Esophagus muscularis mucosa (tissue), 4 donors: Measurements from ENCODE around the gene CCDC78. TPM values are rescaled to one million over a fixed set of nuclear protein-coding genes. Genes with fewer than 3 reads are reported as not detected.

Experiments used
- DNase-seq: peaks from one replicate; pipeline ENCODE4 v3.0.0-alpha.2; 2017; ENCODE audit errors: extremely low spot score
- H3K27ac ChIP-seq, 4 donors: fragments of 200-600 bp; sonication (generic); replicated peaks in 1 of 4; 1 replicate in 3 of 4; 2 replicates in 1 of 4; pipeline ENCODE4 v1.5.1; 2016 to 2019; ENCODE audit warnings: mild to moderate bottlenecking in 1 of 4
- H3K27me3 ChIP-seq, 4 donors: fragments of 200-600 bp; sonication (generic); one replicate each; pipeline versions ENCODE4 v1.5.1 to v1.6.0; 2016 to 2019
- H3K36me3 ChIP-seq, 4 donors: fragments of 200-600 bp; sonication (generic); one replicate each; pipeline ENCODE4 v1.5.1; 2016 to 2019
- H3K4me1 ChIP-seq, 4 donors: fragments of 200-600 bp; sonication (generic); one replicate each; pipeline ENCODE4 v1.5.1; 2016 to 2019
- H3K4me3 ChIP-seq, 4 donors: fragments of 200-600 bp; sonication (generic); 1 replicate in 2 of 4; 2 replicates in 2 of 4; pipeline ENCODE4 v1.5.1; 2016 to 2019; ENCODE audit warnings: mild to moderate bottlenecking in 4 of 4, moderate library complexity in 1 of 4
- H3K9me3 ChIP-seq, 4 donors: fragments of 200-600 bp; sonication (generic); 1 replicate in 3 of 4; 2 replicates in 1 of 4; pipeline ENCODE4 v1.5.1; 2016 to 2019
- EP300 ChIP-seq: sonication (generic); formaldehyde crosslinking; IDR thresholded peaks from one replicate; pipeline ENCODE4 v1.6.1; 2017; ENCODE audit warnings: antibody characterized with exemption
- POLR2A ChIP-seq: fragments of 450-650 bp; IDR thresholded peaks from one replicate; pipeline ENCODE4 v1.6.1; 2017; ENCODE audit warnings: antibody characterized with exemption, moderate library complexity, mild to moderate bottlenecking, low read depth
- POLR2AphosphoS5 ChIP-seq, 2 donors: sonication (generic); formaldehyde crosslinking; IDR thresholded peaks; one replicate each; pipeline ENCODE4 v1.6.1; 2017; ENCODE audit warnings: antibody characterized with exemption in 2 of 2
- WGBS: methylation state at CpG from one replicate; pipeline ENCODE4 v1.1.5; 2018; 5-methylcytosine and 5-hydroxymethylcytosine counted together
- intact Hi-C: fragments of 100-400 bp; cut with DNase I; formaldehyde crosslinking; loops from one replicate; pipeline ENCODE4 v1.15.1; 2023
- total RNA-seq, 4 donors: library from RNA; depleted of rRNA; stranded (reverse); fragments of >200 nt; gene quantifications; one replicate each; pipeline versions ENCODE4 v1.1.0 to v1.2.1, GENCODE V29; 2016
- TF ChIP-seq, protein P1 (sequence below), 3 experiments: fragments of 200-600 bp in 2 of 3; fragments of 450-650 bp in 1 of 3; sonication (generic) in 2 of 3; IDR thresholded peaks; one replicate each; pipeline ENCODE4 v1.5.1; 2017 to 2019; ENCODE audit warnings: antibody characterized with exemption in 3 of 3, mild to moderate bottlenecking in 2 of 3, moderate library complexity in 1 of 3

CCDC78 gene
- total RNA-seq, 4 donors from 2014 or later: 0.33 to 2.5 (median 0.61) TPM

DNA sequence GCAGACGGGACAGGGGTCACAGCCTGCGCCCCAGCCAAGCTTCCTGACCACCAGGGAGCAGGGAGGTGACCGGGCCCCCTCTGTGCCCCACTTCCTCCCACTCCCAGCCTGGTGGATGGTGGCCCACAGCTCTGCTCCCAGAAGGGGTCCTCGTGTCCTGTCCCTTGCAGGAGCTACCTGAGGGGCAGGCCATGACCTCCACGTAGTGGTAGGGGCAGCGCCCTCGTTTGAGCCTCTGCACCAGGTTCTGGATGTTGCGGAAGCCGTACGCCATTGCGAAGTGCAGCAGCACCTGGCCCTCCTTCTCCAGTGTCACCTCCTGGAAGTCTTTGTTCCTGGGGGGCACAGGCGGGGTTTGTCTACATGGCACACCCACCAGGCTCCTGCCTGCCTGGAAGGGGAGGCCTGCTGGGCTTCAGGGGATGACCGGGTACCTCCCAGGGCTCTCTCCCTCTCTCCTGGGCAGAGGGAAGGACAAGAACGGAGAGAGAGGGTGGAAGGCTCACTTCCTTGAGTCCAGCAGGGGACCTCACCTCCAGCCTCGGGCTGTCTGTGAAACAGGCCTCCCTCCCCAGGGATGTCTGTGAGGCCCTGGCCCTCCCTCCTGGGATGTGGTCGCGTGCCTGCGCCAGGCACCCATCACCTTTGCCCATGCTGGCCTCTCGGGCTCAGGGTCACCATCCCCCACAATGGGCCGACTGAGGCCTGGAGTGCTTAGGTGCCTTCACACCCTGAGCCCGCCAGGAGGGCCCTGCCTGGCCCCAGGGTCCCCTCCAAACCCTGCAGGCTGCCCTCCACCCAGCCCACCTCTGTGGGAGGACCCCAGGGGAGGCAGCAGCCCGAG lies 4.6 kb upstream of the CCDC78 start:
- no peak overlapping the region for H3K27ac ChIP-seq
- peaks cover 26 to 35% (median 32%) of the 10 kb centered on the region in 4 donors for H3K4me1 ChIP-seq
- H3K36me3 ChIP-seq: peaks cover 29 to 62% (median 58%) of the 10 kb centered on the region in 4 donors
- no peak for DNase-seq
- no peak for TF ChIP-seq EP300
- TF ChIP-seq, protein P1, sequence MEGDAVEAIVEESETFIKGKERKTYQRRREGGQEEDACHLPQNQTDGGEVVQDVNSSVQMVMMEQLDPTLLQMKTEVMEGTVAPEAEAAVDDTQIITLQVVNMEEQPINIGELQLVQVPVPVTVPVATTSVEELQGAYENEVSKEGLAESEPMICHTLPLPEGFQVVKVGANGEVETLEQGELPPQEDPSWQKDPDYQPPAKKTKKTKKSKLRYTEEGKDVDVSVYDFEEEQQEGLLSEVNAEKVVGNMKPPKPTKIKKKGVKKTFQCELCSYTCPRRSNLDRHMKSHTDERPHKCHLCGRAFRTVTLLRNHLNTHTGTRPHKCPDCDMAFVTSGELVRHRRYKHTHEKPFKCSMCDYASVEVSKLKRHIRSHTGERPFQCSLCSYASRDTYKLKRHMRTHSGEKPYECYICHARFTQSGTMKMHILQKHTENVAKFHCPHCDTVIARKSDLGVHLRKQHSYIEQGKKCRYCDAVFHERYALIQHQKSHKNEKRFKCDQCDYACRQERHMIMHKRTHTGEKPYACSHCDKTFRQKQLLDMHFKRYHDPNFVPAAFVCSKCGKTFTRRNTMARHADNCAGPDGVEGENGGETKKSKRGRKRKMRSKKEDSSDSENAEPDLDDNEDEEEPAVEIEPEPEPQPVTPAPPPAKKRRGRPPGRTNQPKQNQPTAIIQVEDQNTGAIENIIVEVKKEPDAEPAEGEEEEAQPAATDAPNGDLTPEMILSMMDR (IDR thresholded peaks at IDR 0.05): no peak
- no peak for TF ChIP-seq POLR2A
- TF ChIP-seq POLR2AphosphoS5 (IDR thresholded peaks at IDR 0.05): no peak
- no peaks in the 10 kb centered on the region for H3K9me3 ChIP-seq
- 79% methylated on average over 17 of the region's 22 CpGs for WGBS
- H3K4me3 ChIP-seq: no peak overlapping the region
- H3K27me3 ChIP-seq: peaks cover 0 to 35% (median 21%) of the 10 kb centered on the region in 4 donors
- intact Hi-C loops: no loop called here

DNA sequence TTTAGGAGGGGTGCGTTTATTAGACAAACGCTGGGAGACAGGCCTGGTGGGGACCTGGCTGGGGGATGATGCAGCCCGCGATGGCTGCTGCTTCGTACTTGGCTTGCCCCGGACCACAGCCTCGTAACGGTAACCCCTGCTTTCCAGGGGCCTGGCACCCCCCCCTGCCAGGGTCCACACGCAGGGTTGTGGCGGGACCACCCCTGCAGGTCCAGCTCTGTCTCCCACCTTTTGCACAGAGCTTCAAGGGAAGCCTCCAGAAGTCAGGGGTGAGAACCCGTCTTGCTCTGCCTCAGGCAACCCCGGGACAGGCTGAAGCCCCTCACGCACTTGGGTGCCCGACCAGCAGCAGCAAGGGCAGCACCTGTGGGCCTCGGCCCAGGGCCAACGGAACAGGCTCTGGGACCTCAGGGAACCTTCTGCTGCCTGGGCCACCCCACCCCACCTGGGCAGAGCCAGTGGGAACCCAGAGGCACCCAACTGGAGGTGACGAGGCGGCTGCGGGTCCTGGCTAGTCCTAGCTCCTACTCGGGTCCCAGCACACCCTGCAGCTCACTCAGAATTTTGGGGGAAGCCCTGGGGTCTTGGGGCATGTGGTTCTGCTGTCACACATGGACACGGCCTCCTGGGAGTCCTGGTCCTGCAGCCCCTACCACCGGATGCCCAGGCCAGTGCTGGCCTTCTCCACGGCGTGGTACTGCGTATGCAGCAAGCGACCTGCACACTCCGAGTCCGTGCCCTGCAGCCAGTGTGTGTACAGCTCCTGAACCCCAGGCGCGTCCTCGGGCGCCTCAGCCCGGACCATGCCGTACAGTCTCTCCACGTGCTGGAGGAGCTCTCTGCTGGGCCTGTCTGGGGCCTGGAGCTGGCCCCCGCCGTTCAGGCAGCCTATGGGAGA lies 3.8 kb upstream of the CCDC78 start:
- intact Hi-C loops: no loop called here
- Histone ChIP-seq H3K27me3 (peaks cover 0 to 43% (median 24%) of the 10 kb centered on the region in 4 donors), H3K27ac (no peak overlapping the region), H3K36me3 (peaks cover 24 to 54% (median 49%) of the 10 kb centered on the region in 4 donors), H3K4me1 (peaks cover 26 to 35% (median 32%) of the 10 kb centered on the region in 4 donors), H3K4me3 (no peak overlapping the region), H3K9me3 (no peaks in the 10 kb centered on the region)
- WGBS: 80% methylated on average over 15 of the region's 37 CpGs
- TF ChIP-seq POLR2A (no peak), POLR2AphosphoS5 (IDR thresholded peaks at IDR 0.05) (no peak), EP300 (no peak)
- TF ChIP-seq, protein P1 (IDR thresholded peaks at IDR 0.05): no peak
- DNase-seq: no peak

DNA sequence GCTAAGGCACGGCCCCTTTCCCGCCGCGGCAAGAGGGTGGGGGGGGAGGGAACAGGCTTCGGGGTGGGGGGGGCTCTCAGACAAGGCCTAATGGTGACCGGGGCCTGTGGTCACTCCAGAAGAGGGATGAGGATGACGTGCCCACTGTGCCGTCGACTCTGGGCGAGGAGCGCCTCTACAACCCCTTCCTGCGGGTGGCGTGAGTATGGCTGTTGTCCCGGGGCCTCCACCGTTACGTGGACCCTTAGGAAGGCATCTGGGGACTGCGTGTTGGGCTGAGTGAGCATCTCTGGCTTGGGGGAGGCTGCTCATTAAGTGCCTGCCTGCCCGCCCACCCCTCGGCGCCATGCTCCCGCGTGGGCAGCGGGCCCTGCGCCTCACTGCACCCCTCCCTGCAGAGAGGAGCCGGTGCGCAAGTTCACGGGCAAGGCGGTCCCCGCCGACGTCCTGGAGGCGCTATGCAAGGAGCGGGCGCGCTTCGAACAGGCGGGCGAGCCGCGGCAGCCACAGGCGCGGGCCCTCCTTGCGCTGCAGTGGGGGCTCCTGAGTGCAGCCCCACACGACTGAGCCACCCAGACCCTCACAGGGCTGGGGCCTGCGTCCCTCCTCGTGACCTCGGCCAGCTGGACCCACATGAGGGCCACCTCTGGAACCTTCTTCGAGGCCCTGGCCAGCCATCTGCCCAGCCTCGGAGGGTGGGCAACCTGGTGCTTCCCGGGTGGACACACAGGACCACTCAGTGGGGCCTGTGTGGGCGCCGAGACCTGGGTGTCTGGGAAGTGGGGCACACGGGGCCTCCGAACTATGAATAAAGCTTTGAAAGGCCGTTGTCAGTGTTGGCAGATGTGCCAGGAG lies 2.9 kb upstream of the CCDC78 start:
- intact Hi-C loops: no loop called here
- Histone ChIP-seq H3K27ac (no peak overlapping the region), H3K4me3 (peak overlapping the region; percentile 56 to 66 (median 58)), H3K9me3 (no peaks in the 10 kb centered on the region), H3K4me1 (peaks cover 26 to 35% (median 32%) of the 10 kb centered on the region in 4 donors), H3K27me3 (peaks cover 0 to 52% (median 24%) of the 10 kb centered on the region in 4 donors), H3K36me3 (peaks cover 16 to 45% (median 41%) of the 10 kb centered on the region in 4 donors)
- no peak for DNase-seq
- TF ChIP-seq, protein P1 (IDR thresholded peaks at IDR 0.05): no peak
- TF ChIP-seq POLR2A: no peak
- TF ChIP-seq EP300: no peak
- TF ChIP-seq POLR2AphosphoS5 (IDR thresholded peaks at IDR 0.05): no peak
- 95% methylated on average over 4 of the region's 55 CpGs for WGBS

DNA sequence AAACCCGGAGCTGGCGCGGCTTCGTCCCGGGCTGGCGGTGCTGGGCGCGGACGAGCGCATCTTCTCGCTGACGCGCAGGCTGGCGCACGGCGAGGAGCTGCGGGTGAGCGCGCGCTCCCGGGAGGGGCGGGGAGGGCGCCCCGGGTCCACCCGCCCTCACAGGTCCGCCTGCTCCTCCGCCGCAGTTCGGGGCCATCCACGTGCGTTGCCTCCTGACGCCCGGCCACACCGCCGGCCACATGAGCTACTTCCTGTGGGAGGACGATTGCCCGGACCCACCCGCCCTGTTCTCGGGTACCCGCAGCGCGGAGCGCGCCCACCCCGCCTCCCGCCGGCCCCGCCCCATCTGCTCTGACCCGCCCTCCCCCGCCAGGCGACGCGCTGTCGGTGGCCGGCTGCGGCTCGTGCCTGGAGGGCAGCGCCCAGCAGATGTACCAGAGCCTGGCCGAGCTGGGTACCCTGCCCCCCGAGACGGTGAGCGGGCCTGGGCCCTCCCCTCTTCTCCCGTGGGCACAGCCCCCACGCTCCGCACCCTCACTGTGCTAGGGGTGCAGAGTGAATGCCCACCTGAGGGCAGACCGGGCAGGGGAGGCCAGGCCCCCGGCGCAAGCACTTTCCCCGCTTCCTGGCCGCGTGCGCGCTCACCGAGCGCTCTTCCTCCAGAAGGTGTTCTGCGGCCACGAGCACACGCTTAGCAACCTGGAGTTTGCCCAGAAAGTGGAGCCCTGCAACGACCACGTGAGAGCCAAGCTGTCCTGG lies 2.1 kb upstream of the CCDC78 start:
- no peak for DNase-seq
- Histone ChIP-seq H3K4me3 (peak overlapping the region; percentile 56 to 66 (median 58)), H3K36me3 (peaks cover 12 to 37% (median 33%) of the 10 kb centered on the region in 4 donors), H3K27me3 (peaks cover 0 to 53% (median 24%) of the 10 kb centered on the region in 4 donors), H3K27ac (no peak overlapping the region), H3K4me1 (peaks cover 26 to 35% (median 32%) of the 10 kb centered on the region in 4 donors), H3K9me3 (no peaks in the 10 kb centered on the region)
- intact Hi-C loops: no loop called here
- TF ChIP-seq, protein P1 (IDR thresholded peaks at IDR 0.05): no peak
- TF ChIP-seq POLR2AphosphoS5 (IDR thresholded peaks at IDR 0.05): peak in 1 of 2 donors; percentile 3
- 0% methylated on average over 2 of the region's 80 CpGs for WGBS
